Type B pancreatic cell (in vitro differentiated cells): ENCODE data around the gene CBLC. TPM values are rescaled to one million over a fixed set of nuclear protein-coding genes. Genes with fewer than 3 reads are reported as not detected.

Experiments
- DNase-seq: peaks from one replicate; pipeline ENCODE4 v3.0.0; 2021; ENCODE audit warnings: mixed read lengths; ENCODE audit not compliant: unreplicated experiment; ENCODE audit errors: extremely low spot score
- H3K27ac Mint-ChIP-seq: 2 replicates; pipeline ENCODE4 v1.8.0; 2021; ENCODE audit warnings: mild to moderate bottlenecking, mixed read lengths
- H3K27me3 Mint-ChIP-seq: 2 replicates; pipeline ENCODE4 v1.8.0; 2021; ENCODE audit warnings: mixed read lengths
- H3K36me3 Mint-ChIP-seq: 2 replicates; pipeline ENCODE4 v1.8.0; 2021; ENCODE audit warnings: mixed read lengths
- H3K4me1 Mint-ChIP-seq: one replicate; pipeline ENCODE4 v1.8.0; 2021; ENCODE audit warnings: mixed read lengths; ENCODE audit not compliant: unreplicated experiment
- H3K4me3 Mint-ChIP-seq: 2 replicates; pipeline ENCODE4 v1.8.0; 2021; ENCODE audit warnings: mild to moderate bottlenecking, mixed read lengths
- H3K9me3 Mint-ChIP-seq: 2 replicates; pipeline ENCODE4 v1.8.0; 2021; ENCODE audit warnings: mixed read lengths
- total RNA-seq: library from RNA; stranded (reverse); gene quantifications from 2 replicates; pipeline ENCODE4 v1.2.1, GENCODE V29; 2021; ENCODE audit warnings: low replicate concordance
- TF ChIP-seq, protein P1 (sequence below): fragments of 200-600 bp; sonication (generic); conservative IDR thresholded peaks from 2 replicates; pipeline ENCODE4 v1.5.0; 2021; ENCODE audit warnings: antibody characterized with exemption, mild to moderate bottlenecking

CBLC gene
- total RNA-seq, 1 donor from 2014 or later = 13.9 TPM

DNA sequence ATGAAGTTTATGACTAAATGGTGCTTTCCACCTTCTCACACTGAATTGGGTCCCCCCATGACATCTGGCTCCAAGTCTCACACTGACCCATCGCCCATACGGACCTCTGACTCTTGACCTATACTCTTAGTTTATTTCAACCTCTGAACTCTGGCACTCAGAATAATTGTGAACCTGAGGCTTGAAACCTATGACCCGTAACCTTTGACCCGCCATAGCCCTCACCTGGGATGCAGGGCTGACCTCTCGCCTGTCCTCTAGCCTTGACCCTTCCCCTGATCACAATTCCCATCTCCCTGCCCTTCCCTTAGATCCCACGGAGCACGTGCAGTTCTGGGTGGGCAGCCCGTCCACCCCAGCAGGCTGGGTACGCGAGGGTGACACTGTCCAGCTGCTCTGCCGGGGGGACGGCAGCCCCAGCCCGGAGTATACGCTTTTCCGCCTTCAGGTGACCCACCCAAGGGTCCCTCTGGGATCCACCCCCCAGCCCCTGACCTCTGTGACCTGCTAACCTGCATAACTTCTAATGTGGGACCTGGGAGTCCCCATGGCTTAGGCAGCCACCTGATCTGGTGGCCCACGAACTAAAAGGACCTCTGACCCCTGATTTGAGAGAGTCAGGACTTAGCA, 36.3 kb downstream of the CBLC start:
- TF ChIP-seq, protein P1, sequence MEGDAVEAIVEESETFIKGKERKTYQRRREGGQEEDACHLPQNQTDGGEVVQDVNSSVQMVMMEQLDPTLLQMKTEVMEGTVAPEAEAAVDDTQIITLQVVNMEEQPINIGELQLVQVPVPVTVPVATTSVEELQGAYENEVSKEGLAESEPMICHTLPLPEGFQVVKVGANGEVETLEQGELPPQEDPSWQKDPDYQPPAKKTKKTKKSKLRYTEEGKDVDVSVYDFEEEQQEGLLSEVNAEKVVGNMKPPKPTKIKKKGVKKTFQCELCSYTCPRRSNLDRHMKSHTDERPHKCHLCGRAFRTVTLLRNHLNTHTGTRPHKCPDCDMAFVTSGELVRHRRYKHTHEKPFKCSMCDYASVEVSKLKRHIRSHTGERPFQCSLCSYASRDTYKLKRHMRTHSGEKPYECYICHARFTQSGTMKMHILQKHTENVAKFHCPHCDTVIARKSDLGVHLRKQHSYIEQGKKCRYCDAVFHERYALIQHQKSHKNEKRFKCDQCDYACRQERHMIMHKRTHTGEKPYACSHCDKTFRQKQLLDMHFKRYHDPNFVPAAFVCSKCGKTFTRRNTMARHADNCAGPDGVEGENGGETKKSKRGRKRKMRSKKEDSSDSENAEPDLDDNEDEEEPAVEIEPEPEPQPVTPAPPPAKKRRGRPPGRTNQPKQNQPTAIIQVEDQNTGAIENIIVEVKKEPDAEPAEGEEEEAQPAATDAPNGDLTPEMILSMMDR = no peak
- Mint-ChIP-seq H3K4me1 (peaks cover 4% of the 10 kb centered on the region), H3K36me3 (peaks cover 14% of the 10 kb centered on the region), H3K9me3 (no peaks in the 10 kb centered on the region), H3K27me3 (no peaks in the 10 kb centered on the region), H3K4me3 (no peak overlapping the region), H3K27ac (peak overlapping the region; percentile 27)
- no peak for DNase-seq

DNA sequence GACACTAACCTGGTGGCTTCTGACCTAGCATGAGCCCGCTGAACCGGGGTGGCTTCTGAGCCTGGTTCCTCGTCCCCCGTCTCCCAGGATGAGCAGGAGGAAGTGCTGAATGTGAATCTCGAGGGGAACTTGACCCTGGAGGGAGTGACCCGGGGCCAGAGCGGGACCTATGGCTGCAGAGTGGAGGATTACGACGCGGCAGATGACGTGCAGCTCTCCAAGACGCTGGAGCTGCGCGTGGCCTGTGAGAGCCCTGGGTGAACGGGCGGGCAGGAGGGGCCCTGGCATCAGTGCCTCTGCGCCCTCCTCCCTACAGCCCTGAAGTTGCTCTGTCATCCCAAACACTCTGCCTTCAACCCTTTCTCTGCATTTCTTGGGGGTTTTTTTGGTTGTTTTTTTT, 36.8 kb downstream of the CBLC start:
- H3K4me1 Mint-ChIP-seq = peaks cover 4% of the 10 kb centered on the region
- no peaks in the 10 kb centered on the region for H3K27me3 Mint-ChIP-seq
- H3K27ac Mint-ChIP-seq = no peak overlapping the region
- H3K36me3 Mint-ChIP-seq = peaks cover 14% of the 10 kb centered on the region
- H3K4me3 Mint-ChIP-seq = no peak overlapping the region
- no peaks in the 10 kb centered on the region for H3K9me3 Mint-ChIP-seq
- TF ChIP-seq, protein P1 = no peak
- no peak for DNase-seq

GRCh38 chr19:44816301-44816700, 38.6 kb downstream of the CBLC start:
- Mint-ChIP-seq H3K36me3 (peaks cover 14% of the 10 kb centered on the region), H3K27ac (no peak overlapping the region), H3K4me1 (no peaks in the 10 kb centered on the region), H3K4me3 (no peak overlapping the region), H3K9me3 (no peaks in the 10 kb centered on the region), H3K27me3 (no peaks in the 10 kb centered on the region)
- TF ChIP-seq, protein P1 = no peak
- DNase-seq = no peak

- Mint-ChIP-seq H3K27me3 (no peaks in the 10 kb centered on the region), H3K4me3 (no peak overlapping the region), H3K36me3 (peaks cover 14% of the 10 kb centered on the region), H3K4me1 (no peaks in the 10 kb centered on the region), H3K27ac (no peak overlapping the region), H3K9me3 (no peaks in the 10 kb centered on the region)
- DNase-seq = no peak
- TF ChIP-seq, protein P1 = no peak
These were observed 40.2 kb downstream of the CBLC start for GRCh38 chr19:44817725-44818465.

DNA sequence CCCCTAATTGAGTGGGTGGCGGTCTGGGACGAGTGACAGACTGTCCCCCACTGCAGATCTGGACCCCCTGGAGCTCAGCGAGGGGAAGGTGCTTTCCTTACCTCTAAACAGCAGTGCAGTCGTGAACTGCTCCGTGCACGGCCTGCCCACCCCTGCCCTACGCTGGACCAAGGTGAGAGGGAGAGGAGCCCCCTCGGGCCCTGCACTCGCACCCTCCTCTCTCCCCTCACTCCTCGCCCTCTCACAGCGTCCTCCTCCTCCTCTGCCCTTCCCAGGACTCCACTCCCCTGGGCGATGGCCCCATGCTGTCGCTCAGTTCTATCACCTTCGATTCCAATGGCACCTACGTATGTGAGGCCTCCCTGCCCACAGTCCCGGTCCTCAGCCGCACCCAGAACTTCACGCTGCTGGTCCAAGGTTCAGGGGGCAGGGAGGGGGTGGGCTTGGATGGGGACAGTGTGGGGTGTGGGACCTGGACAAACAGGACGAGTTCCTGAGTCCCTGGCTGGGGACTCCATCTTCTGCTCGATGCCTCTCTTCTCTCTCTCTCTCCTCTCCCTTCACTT, 40.9 kb downstream of the CBLC start:
- H3K4me3 Mint-ChIP-seq = no peak overlapping the region
- no peak overlapping the region for H3K27ac Mint-ChIP-seq
- TF ChIP-seq, protein P1 = no peak
- no peaks in the 10 kb centered on the region for H3K9me3 Mint-ChIP-seq
- DNase-seq = no peak
- no peaks in the 10 kb centered on the region for H3K4me1 Mint-ChIP-seq
- peaks cover 13% of the 10 kb centered on the region for H3K36me3 Mint-ChIP-seq
- H3K27me3 Mint-ChIP-seq = no peaks in the 10 kb centered on the region
